MM.1S (cell line): ENCODE measurements around the gene CD44.

Experiments used
- CTCF ChIP-seq: fragments of 300-600 bp; sonication (generic); IDR thresholded peaks from 2 replicates; pipeline ENCODE4 v1.5.1; 2016; ENCODE audit warnings: antibody characterized with exemption, low read length, mixed read lengths
- EZH2 ChIP-seq: fragments of 300-600 bp; sonication (generic); optimal IDR thresholded peaks from 2 replicates; pipeline ENCODE3; 2017; ENCODE audit warnings: low read depth, mild to moderate bottlenecking, antibody characterized with exemption, low read length, mixed read lengths

GRCh38 chr11:35211952-35212351, 73.0 kb downstream of the CD44 start:
- TF ChIP-seq CTCF (no peak), EZH2 (no peak)
